GM06990 (cell line): Measurements from ENCODE around the gene FXYD6.

ENCODE experiments used
- DNase-seq: peaks from one replicate; pipeline ENCODE4 v3.0.0-alpha.2; 2011; ENCODE audit not compliant: insufficient read length; ENCODE audit errors: extremely low read depth
- H3K27me3 ChIP-seq: replicated peaks from 2 replicates; pipeline ENCODE4 v1.6.0; 2011; ENCODE audit warnings: low read length; ENCODE audit not compliant: control insufficient read depth, insufficient read depth
- H3K36me3 ChIP-seq: 2 replicates; pipeline ENCODE4 v1.5.1; 2011; ENCODE audit warnings: low read length; ENCODE audit not compliant: control insufficient read depth, insufficient read depth
- H3K4me3 ChIP-seq: replicated peaks from 2 replicates; pipeline ENCODE4 v1.5.1; 2011; ENCODE audit warnings: low read depth, mild to moderate bottlenecking, control low read depth, low read length
- TF ChIP-seq, protein P1 (sequence below): IDR thresholded peaks from 2 replicates; pipeline ENCODE4 v1.5.1; 2011; ENCODE audit warnings: low read length, control low read depth, mild to moderate bottlenecking, inconsistent platforms; ENCODE audit not compliant: insufficient read depth, poor library complexity, severe bottlenecking

Gene FXYD6

GRCh38 chr11:117906126-117906525 lies 29.7 kb upstream of the FXYD6 start:
- no peaks in the 10 kb centered on the region for H3K27me3 ChIP-seq
- DNase-seq = no peak
- TF ChIP-seq, protein P1, sequence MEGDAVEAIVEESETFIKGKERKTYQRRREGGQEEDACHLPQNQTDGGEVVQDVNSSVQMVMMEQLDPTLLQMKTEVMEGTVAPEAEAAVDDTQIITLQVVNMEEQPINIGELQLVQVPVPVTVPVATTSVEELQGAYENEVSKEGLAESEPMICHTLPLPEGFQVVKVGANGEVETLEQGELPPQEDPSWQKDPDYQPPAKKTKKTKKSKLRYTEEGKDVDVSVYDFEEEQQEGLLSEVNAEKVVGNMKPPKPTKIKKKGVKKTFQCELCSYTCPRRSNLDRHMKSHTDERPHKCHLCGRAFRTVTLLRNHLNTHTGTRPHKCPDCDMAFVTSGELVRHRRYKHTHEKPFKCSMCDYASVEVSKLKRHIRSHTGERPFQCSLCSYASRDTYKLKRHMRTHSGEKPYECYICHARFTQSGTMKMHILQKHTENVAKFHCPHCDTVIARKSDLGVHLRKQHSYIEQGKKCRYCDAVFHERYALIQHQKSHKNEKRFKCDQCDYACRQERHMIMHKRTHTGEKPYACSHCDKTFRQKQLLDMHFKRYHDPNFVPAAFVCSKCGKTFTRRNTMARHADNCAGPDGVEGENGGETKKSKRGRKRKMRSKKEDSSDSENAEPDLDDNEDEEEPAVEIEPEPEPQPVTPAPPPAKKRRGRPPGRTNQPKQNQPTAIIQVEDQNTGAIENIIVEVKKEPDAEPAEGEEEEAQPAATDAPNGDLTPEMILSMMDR = no peak
- no peaks in the 10 kb centered on the region for H3K36me3 ChIP-seq
- H3K4me3 ChIP-seq = no peak overlapping the region

DNA sequence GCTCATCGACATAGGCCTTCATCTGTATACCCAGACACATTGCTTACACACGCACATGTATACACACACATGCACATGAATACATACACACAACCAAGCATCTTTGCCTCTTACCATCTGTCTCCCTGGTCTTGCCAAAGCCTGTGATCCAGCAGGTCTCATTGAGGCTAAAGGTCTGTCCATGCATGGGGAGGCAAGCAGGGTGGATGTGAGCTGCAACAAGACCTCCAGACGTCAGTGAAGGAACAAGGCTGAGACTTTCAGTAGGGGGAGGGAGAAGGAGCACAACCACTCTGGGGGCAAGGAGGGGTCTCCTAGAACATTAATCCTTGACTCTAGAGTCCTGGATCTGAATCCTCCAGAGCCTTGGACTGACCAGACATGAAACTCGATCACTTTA lies 29.1 kb upstream of the FXYD6 start:
- Histone ChIP-seq H3K36me3 (no peaks in the 10 kb centered on the region), H3K4me3 (no peak overlapping the region), H3K27me3 (no peaks in the 10 kb centered on the region)
- TF ChIP-seq, protein P1 = no peak
- no peak for DNase-seq

DNA sequence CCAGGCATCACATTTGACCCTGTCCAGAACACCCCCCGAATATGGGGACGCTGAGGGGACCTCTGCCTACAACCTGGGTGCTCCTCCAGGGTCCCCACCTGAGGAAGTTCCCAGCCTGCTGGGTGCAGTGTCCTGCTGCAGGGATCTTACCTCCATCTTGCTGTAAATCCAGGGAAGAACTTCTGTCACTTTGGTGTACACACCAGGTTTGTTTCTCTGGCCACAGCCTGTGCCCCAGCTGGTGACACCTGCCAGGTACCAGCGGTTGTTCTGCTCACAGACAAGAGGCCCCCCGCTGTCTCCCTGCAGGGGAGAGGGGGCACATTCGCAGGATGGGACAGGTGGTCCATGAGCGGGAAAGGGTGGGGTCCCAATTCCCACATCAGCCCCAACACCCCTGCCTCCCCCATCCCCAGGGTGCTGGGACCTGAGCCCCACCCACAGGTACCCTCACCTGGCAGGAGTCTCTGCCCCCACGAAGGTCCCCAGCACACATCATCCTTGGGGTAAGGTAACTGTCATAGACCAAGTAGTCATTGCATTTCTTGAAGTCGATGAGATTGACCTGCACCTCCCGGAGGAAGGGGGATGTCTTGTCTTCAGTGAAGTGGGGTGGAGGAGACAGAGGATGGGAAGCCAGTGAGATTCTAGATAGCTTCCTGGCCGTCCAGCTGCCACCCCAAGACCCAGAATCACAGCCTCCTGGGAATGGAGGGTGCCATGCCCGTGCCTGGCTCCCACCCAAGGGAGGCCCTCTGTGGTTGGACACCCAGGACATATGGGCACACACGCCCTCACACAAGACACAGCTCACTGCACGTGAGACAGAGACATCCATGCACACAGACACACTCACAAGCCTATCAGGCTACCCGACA lies 27.3 kb upstream of the FXYD6 start:
- Histone ChIP-seq H3K27me3 (no peaks in the 10 kb centered on the region), H3K36me3 (no peaks in the 10 kb centered on the region), H3K4me3 (no peak overlapping the region)
- TF ChIP-seq, protein P1 = no peak
- no peak for DNase-seq

DNA sequence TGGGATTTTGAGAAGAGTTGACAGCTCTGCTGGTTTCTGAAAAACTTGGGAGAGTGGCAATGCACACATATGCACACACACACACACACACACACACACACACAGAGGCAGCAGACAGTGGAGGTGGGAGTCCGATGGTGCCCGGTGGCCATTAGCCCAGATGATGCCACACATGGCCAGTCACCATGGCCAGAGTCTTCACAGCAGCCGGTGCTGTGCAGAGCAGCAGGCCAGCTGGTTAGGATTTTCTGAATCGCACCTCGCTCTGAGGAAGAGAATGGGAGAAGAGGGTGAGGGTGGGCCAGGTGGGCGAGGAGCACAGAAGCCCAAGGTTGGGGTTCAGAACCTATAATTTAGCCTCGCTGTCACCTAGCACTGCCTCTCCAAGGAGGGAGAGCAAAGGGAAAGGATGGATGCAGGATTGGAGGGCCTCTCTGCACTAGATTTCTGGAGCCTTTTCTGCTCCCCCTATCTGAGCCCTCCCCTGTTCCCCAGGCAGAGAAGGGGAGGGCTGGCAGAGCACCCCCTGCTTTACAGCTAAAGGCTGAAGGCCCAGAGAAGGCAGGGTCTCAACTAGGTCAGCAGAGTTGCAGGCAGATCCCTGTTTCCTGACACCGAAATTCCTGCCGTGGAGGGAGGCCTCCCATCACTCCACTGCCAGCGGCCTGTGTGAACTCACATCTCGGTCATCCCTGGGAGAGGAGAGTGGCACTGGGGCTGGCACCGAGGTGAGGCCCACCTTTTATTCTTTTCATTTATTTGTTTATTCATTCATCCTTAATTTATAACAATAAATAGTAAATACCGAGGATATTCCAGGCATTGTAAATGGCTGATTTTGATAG lies 25.8 kb upstream of the FXYD6 start:
- no peaks in the 10 kb centered on the region for H3K36me3 ChIP-seq
- no peaks in the 10 kb centered on the region for H3K27me3 ChIP-seq
- TF ChIP-seq, protein P1 = no peak
- H3K4me3 ChIP-seq = no peak overlapping the region
- no peak for DNase-seq

GRCh38 chr11:117901601-117902000 lies 25.1 kb upstream of the FXYD6 start:
- DNase-seq = no peak
- Histone ChIP-seq H3K36me3 (no peaks in the 10 kb centered on the region), H3K27me3 (no peaks in the 10 kb centered on the region), H3K4me3 (no peak overlapping the region)
- TF ChIP-seq, protein P1 = no peak
